C4-2B (cell line): ENCODE data around the gene ST6GALNAC6.

Source experiments
- ZFX ChIP-seq: fragments of 450-650 bp; IDR thresholded peaks from 2 replicates; pipeline ENCODE4 v1.6.1; 2017
- TF ChIP-seq, protein P1 (sequence below): fragments of 450-650 bp; conservative IDR thresholded peaks from 2 replicates; pipeline ENCODE4 v1.5.1; 2017; ENCODE audit warnings: mild to moderate bottlenecking

DNA sequence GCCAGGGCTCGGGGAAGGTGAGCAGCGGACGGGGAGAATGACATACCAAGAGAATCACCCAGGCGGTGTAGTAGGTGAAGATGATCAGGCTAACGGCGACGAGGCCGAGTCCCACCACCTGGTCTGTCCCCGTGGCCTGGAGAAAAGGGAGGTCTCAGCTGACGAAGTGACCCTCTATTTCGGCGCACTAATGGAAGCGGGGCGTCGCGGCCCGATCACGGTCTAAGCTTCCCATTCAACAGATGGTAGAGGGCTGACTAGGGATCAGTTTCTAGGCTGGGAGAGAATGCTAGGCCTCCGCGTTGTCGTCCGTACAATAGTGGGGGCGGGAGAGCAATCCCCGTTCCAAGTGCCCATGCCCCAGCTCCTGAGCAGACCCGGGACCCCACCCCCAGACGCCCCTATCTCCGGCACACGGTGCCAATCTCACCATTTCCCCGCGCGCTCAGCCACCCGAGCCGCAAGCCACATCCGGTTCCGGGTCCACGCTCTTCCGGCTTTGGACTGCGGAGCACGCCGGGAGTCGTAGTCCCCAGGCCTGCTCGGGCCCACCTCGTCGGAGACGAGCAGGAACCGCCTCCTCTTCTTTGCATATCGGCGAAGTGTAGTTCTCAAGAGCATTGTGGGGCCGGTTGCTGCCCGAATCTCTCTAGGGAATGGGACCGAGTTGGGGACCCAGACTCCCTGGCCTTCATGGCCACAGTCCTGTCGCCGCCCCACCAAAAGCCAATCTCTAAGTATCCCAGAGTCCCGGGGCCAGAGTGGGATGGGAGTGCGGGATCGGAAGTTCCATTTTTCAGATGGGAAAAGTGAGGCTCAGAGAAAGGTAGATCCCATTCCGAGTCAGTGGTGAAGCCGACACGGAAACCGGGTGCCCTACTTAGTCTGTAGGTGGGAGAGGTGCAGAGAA, 38.2 kb upstream of the ST6GALNAC6 start, which contains the start of gene DPM2:
- TF ChIP-seq, protein P1, sequence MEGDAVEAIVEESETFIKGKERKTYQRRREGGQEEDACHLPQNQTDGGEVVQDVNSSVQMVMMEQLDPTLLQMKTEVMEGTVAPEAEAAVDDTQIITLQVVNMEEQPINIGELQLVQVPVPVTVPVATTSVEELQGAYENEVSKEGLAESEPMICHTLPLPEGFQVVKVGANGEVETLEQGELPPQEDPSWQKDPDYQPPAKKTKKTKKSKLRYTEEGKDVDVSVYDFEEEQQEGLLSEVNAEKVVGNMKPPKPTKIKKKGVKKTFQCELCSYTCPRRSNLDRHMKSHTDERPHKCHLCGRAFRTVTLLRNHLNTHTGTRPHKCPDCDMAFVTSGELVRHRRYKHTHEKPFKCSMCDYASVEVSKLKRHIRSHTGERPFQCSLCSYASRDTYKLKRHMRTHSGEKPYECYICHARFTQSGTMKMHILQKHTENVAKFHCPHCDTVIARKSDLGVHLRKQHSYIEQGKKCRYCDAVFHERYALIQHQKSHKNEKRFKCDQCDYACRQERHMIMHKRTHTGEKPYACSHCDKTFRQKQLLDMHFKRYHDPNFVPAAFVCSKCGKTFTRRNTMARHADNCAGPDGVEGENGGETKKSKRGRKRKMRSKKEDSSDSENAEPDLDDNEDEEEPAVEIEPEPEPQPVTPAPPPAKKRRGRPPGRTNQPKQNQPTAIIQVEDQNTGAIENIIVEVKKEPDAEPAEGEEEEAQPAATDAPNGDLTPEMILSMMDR, result no peak
- TF ChIP-seq ZFX, result peak; percentile 52; the same call in 1 of the 2 replicates
